ENCODE results near the gene SH2D7.

- no peak for TF ChIP-seq ZNF274 (IDR thresholded peaks at IDR 0.05; ENCODE audit: low read depth, low read length)
- no peak for TF ChIP-seq YY1 (IDR thresholded peaks at IDR 0.05; ENCODE audit: insufficient read depth, insufficient read length)
- no peak for TF ChIP-seq SUZ12 (IDR thresholded peaks at IDR 0.05; ENCODE audit: extremely low read depth, insufficient read depth, insufficient read length)
Observed at GRCh38 chr15:78111788-78112187, 19.4 kb downstream of the SH2D7 start.

Data from NT2/D1 (cell line).